ENCODE data around the gene MELK. TPM values are rescaled to one million over a fixed set of nuclear protein-coding genes. Genes with fewer than 3 reads are reported as not detected.

Gene MELK
- total RNA-seq, 1 donor from 2014 or later = 11.0 TPM

DNA sequence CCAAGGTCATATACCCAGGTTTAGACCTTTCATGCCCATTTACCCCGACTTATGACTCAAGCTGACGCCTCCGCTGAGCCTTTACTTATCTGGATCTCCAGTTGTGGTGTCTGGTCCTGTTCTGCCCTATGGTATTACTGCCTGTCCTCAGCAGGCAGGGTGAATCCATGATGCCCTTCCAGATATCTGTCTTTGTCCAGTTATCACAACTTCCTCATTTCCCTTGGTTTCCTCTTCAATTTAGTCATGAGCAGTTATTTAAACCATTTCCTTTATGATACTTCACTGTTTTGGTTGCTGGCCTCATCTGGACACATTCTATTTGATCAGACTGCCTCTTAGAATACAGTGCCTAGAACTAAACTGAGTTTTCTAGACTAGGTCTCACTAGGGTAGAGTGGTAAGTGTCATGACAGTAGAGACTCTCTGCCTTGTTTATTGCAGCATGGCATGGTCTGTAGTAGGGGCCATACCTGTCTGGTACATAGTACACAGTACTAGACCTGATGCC is 93.3 kb downstream of the MELK start:
- no peaks in the 10 kb centered on the region for H3K27me3 Mint-ChIP-seq (ENCODE audit: unreplicated experiment)
- no peak for DNase-seq (ENCODE audit: extremely low spot score, unreplicated experiment)
- H3K36me3 Mint-ChIP-seq (ENCODE audit: unreplicated experiment) = peaks cover 6% of the 10 kb centered on the region
- H3K4me1 Mint-ChIP-seq (ENCODE audit: unreplicated experiment) = peaks cover 14% of the 10 kb centered on the region
- H3K9me3 Mint-ChIP-seq (ENCODE audit: unreplicated experiment) = no peaks in the 10 kb centered on the region
- TF ChIP-seq, protein P1, sequence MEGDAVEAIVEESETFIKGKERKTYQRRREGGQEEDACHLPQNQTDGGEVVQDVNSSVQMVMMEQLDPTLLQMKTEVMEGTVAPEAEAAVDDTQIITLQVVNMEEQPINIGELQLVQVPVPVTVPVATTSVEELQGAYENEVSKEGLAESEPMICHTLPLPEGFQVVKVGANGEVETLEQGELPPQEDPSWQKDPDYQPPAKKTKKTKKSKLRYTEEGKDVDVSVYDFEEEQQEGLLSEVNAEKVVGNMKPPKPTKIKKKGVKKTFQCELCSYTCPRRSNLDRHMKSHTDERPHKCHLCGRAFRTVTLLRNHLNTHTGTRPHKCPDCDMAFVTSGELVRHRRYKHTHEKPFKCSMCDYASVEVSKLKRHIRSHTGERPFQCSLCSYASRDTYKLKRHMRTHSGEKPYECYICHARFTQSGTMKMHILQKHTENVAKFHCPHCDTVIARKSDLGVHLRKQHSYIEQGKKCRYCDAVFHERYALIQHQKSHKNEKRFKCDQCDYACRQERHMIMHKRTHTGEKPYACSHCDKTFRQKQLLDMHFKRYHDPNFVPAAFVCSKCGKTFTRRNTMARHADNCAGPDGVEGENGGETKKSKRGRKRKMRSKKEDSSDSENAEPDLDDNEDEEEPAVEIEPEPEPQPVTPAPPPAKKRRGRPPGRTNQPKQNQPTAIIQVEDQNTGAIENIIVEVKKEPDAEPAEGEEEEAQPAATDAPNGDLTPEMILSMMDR (IDR thresholded peaks at IDR 0.05) = no peak
- no peak overlapping the region for H3K4me3 Mint-ChIP-seq (ENCODE audit: unreplicated experiment)
- H3K27ac Mint-ChIP-seq (ENCODE audit: unreplicated experiment) = no peak overlapping the region

DNA sequence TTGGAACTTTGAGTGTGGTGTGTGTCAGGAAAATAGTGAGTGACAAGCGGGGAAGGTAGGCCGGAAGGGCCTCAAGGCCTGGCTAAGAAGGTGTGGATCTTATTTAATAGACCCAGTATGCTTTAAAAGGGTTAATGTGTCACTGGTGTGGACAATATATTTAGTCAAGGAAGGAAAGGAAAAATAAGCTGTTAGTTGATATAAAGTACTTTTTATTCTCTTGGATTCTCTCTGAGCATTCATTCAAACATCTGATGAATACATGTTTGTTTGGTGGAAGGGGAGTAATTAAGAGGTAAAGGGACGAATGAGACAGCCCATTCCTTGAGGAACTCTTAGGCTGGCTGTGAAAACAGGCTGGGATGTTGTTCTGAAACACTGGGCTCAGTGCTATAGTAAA is 98.9 kb downstream of the MELK start:
- H3K4me1 Mint-ChIP-seq (ENCODE audit: unreplicated experiment) = peaks cover 2% of the 10 kb centered on the region
- peaks cover 15% of the 10 kb centered on the region for H3K36me3 Mint-ChIP-seq (ENCODE audit: unreplicated experiment)
- H3K27ac Mint-ChIP-seq (ENCODE audit: unreplicated experiment) = no peak overlapping the region
- H3K4me3 Mint-ChIP-seq (ENCODE audit: unreplicated experiment) = no peak overlapping the region
- TF ChIP-seq, protein P1 (IDR thresholded peaks at IDR 0.05) = no peak
- H3K27me3 Mint-ChIP-seq (ENCODE audit: unreplicated experiment) = no peaks in the 10 kb centered on the region
- H3K9me3 Mint-ChIP-seq (ENCODE audit: unreplicated experiment) = no peaks in the 10 kb centered on the region
- no peak for DNase-seq (ENCODE audit: extremely low spot score, unreplicated experiment)

DNA sequence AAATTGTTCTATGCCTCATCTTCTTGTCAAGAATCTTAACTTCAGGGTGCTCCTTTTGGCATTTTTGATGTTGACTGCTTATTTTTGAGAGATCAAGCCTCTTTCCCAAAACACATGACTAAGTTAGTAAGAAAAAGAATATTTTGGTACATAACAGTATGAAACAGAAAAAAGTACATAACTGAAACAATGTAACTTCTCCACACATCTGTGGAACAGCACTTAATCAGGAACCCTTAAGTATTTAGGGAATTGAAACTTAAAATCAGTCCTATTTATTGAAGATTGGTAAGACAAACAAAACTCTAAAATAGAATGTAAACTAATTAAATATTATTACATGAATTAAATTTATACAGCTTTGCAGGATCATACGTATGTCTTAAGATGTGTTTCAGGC is 103.4 kb downstream of the MELK start:
- no peak for DNase-seq (ENCODE audit: extremely low spot score, unreplicated experiment)
- Mint-ChIP-seq H3K36me3 (ENCODE audit: unreplicated experiment) (peaks cover 25% of the 10 kb centered on the region), H3K4me1 (ENCODE audit: unreplicated experiment) (peaks cover 2% of the 10 kb centered on the region), H3K27ac (ENCODE audit: unreplicated experiment) (no peak overlapping the region), H3K27me3 (ENCODE audit: unreplicated experiment) (no peaks in the 10 kb centered on the region), H3K9me3 (ENCODE audit: unreplicated experiment) (peaks cover 3% of the 10 kb centered on the region), H3K4me3 (ENCODE audit: unreplicated experiment) (no peak overlapping the region)
- TF ChIP-seq, protein P1 (IDR thresholded peaks at IDR 0.05) = no peak

DNA sequence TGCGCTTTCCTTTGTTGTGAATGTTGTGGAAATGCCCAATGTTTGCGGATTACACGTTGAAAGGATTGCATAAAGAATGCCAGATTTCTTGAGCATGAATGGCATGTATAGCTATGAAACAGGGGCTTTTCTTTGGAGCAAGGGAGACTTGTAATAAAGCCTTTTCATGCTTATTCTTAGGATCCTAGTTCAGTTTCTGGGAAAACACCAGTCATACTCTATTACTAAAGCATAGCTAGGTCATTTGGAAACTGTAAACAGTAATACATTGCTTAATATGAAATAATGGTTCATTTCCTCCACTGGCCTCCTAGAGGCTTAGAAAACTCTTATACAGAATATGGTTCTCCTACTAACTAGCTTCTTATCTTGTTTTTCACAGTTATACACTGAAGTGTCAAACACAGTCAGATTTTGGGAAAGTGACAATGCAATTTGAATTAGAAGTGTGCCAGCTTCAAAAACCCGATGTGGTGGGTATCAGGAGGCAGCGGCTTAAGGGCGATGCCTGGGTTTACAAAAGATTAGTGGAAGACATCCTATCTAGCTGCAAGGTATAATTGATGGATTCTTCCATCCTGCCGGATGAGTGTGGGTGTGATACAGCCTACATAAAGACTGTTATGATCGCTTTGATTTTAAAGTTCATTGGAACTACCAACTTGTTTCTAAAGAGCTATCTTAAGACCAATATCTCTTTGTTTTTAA is 104.2 kb downstream of the MELK start:
- DNase-seq (ENCODE audit: extremely low spot score, unreplicated experiment) = no peak
- Mint-ChIP-seq H3K27me3 (ENCODE audit: unreplicated experiment) (no peaks in the 10 kb centered on the region), H3K9me3 (ENCODE audit: unreplicated experiment) (peaks cover 3% of the 10 kb centered on the region), H3K4me1 (ENCODE audit: unreplicated experiment) (peaks cover 2% of the 10 kb centered on the region), H3K27ac (ENCODE audit: unreplicated experiment) (no peak overlapping the region), H3K4me3 (ENCODE audit: unreplicated experiment) (no peak overlapping the region), H3K36me3 (ENCODE audit: unreplicated experiment) (peaks cover 25% of the 10 kb centered on the region)
- TF ChIP-seq, protein P1 (IDR thresholded peaks at IDR 0.05) = no peak

DNA sequence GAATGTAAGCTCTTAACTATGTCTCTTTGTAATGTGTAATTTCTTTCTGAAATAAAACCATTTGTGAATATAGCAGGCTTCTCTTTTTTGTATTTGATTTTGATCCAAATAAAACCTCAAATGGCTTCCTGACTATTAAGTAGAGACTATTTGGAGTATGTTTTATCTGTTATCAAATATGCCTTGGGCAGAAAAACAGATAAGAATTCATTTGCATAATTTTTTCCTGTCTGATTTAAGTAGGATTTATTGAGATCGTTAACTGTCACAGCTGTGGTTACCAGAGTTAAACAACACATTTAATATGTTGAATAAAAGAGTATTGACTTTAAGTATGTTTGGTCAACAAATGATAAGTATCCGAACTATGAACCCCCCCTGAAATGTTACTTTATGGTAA is 104.9 kb downstream of the MELK start:
- H3K36me3 Mint-ChIP-seq (ENCODE audit: unreplicated experiment) = peaks cover 25% of the 10 kb centered on the region
- H3K27me3 Mint-ChIP-seq (ENCODE audit: unreplicated experiment) = no peaks in the 10 kb centered on the region
- H3K4me3 Mint-ChIP-seq (ENCODE audit: unreplicated experiment) = no peak overlapping the region
- H3K4me1 Mint-ChIP-seq (ENCODE audit: unreplicated experiment) = peaks cover 2% of the 10 kb centered on the region
- no peak for DNase-seq (ENCODE audit: extremely low spot score, unreplicated experiment)
- TF ChIP-seq, protein P1 (IDR thresholded peaks at IDR 0.05) = no peak
- H3K27ac Mint-ChIP-seq (ENCODE audit: unreplicated experiment) = no peak overlapping the region
- peaks cover 5% of the 10 kb centered on the region for H3K9me3 Mint-ChIP-seq (ENCODE audit: unreplicated experiment)
